ENCODE measurements around the gene FPR1. TPM values are rescaled to one million over a fixed set of nuclear protein-coding genes. Genes with fewer than 3 reads are reported as not detected.

Gene FPR1
- total RNA-seq, 1 donor from 2014 or later = not detected

GRCh38 chr19:51733742-51734522, 17.7 kb downstream of the FPR1 start:
- H3K4me1 Mint-ChIP-seq (ENCODE audit: low read depth, unreplicated experiment) = no peaks in the 10 kb centered on the region
- Histone ChIP-seq H3K27ac (ENCODE audit: low read depth, low read length) (no peak overlapping the region), H3K4me1 (ENCODE audit: insufficient read depth, low read length) (no peaks in the 10 kb centered on the region), H4K20me1 (ENCODE audit: insufficient read depth, low read length) (no peaks in the 10 kb centered on the region), H3K9ac (ENCODE audit: low read length) (no peak overlapping the region), H3K9me3 (ENCODE audit: insufficient read depth, low read depth, low read length) (no peaks in the 10 kb centered on the region), H3K79me2 (ENCODE audit: insufficient read depth, low read length) (no peaks in the 10 kb centered on the region), H3K36me3 (ENCODE audit: insufficient read depth, low read length) (no peaks in the 10 kb centered on the region), H2AFZ (ENCODE audit: low read depth, low read length) (no peak overlapping the region), H3K27me3 (ENCODE audit: insufficient read depth, low read length) (no peaks in the 10 kb centered on the region), H3K4me3 (ENCODE audit: insufficient read depth, low read depth, low read length) (no peak overlapping the region), H3K4me2 (ENCODE audit: low read length) (no peak overlapping the region)
- H3K4me3 Mint-ChIP-seq (ENCODE audit: unreplicated experiment) = no peak overlapping the region
- H3K27ac Mint-ChIP-seq (ENCODE audit: unreplicated experiment) = no peak overlapping the region
- no peak for FAIRE-seq
- peaks cover 7% of the 10 kb centered on the region for H3K27me3 Mint-ChIP-seq (ENCODE audit: low read depth, unreplicated experiment)
- H3K9me3 Mint-ChIP-seq (ENCODE audit: unreplicated experiment) = peaks cover 8% of the 10 kb centered on the region
- DNase-seq (ENCODE audit: low read depth) = no peak
- TF ChIP-seq EZH2 (IDR thresholded peaks at IDR 0.05; ENCODE audit: insufficient read depth, low read length) (no peak), CTCF (IDR thresholded peaks at IDR 0.05; ENCODE audit: insufficient read depth, low read depth, low read length) (no peak)
- H3K36me3 Mint-ChIP-seq (ENCODE audit: low read depth, unreplicated experiment) = no peaks in the 10 kb centered on the region

DNA sequence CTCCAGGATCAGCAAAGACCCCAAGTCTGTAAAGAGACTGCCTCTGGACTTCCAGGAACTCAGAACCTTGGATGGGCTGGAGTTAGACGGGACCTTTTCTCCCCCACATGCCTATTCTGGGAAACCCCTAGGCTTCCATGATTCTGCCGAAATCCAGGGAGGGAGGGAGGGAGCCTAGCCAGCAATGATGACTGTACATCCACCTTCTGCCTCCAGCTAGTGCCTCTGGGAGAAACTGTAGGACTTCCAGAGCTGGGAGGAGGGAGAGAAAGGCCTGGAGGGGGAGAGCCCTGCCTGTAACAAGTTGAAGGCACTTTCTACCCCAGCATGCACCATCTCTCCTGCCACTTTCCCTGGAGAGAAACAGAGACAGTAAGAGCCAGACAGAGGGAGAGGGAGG, 21.9 kb downstream of the FPR1 start:
- Histone ChIP-seq H3K9me3 (ENCODE audit: insufficient read depth, low read depth, low read length) (no peaks in the 10 kb centered on the region), H3K9ac (ENCODE audit: low read length) (no peak overlapping the region), H3K4me1 (ENCODE audit: insufficient read depth, low read length) (no peaks in the 10 kb centered on the region), H3K79me2 (ENCODE audit: insufficient read depth, low read length) (no peaks in the 10 kb centered on the region), H2AFZ (ENCODE audit: low read depth, low read length) (no peak overlapping the region), H4K20me1 (ENCODE audit: insufficient read depth, low read length) (no peaks in the 10 kb centered on the region), H3K27ac (ENCODE audit: low read depth, low read length) (no peak overlapping the region), H3K4me2 (ENCODE audit: low read length) (no peak overlapping the region), H3K4me3 (ENCODE audit: insufficient read depth, low read depth, low read length) (no peak overlapping the region), H3K27me3 (ENCODE audit: insufficient read depth, low read length) (no peaks in the 10 kb centered on the region), H3K36me3 (ENCODE audit: insufficient read depth, low read length) (no peaks in the 10 kb centered on the region)
- FAIRE-seq (no peak), DNase-seq (ENCODE audit: low read depth) (no peak)
- Mint-ChIP-seq H3K4me3 (ENCODE audit: unreplicated experiment) (no peak overlapping the region), H3K27ac (ENCODE audit: unreplicated experiment) (no peak overlapping the region), H3K9me3 (ENCODE audit: unreplicated experiment) (peaks cover 9% of the 10 kb centered on the region), H3K36me3 (ENCODE audit: low read depth, unreplicated experiment) (no peaks in the 10 kb centered on the region), H3K4me1 (ENCODE audit: low read depth, unreplicated experiment) (no peaks in the 10 kb centered on the region), H3K27me3 (ENCODE audit: low read depth, unreplicated experiment) (peaks cover 28% of the 10 kb centered on the region)
- TF ChIP-seq CTCF (IDR thresholded peaks at IDR 0.05; ENCODE audit: insufficient read depth, low read depth, low read length) = no peak
- TF ChIP-seq EZH2 (IDR thresholded peaks at IDR 0.05; ENCODE audit: insufficient read depth, low read length) = no peak

DNA sequence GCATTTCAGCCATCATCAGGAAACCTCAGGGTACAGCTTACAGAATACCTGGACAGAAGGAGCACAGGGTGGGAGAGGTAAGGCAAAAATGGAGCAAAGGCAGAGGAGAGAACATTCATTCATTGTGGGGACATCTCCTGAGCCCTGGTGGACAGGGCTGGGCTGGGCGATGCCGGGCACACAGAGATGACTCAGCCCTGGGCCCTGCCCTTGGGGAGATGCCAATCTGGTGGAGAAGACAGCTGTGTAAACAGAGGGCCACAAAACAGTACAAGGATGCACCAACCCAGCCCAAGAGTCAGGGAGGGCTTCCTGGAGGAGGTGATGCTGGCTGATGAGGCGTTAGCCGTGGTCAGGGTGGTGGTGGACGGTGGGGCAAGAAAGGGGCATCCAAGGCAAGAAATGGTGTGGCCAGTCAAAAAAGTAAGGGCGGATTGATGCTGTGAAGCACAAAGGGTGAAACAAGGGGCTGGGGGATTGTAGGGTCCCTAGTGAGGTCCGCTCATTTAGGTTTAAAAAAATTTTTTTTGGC, 24.3 kb downstream of the FPR1 start:
- H3K27me3 ChIP-seq (ENCODE audit: insufficient read depth, low read length) = peaks cover 4% of the 10 kb centered on the region
- H3K4me2 ChIP-seq (ENCODE audit: low read length) = no peak overlapping the region
- no peak overlapping the region for H3K9ac ChIP-seq (ENCODE audit: low read length)
- Mint-ChIP-seq H3K27me3 (ENCODE audit: low read depth, unreplicated experiment) (peaks cover 43% of the 10 kb centered on the region), H3K36me3 (ENCODE audit: low read depth, unreplicated experiment) (no peaks in the 10 kb centered on the region), H3K4me3 (ENCODE audit: unreplicated experiment) (no peak overlapping the region), H3K27ac (ENCODE audit: unreplicated experiment) (no peak overlapping the region), H3K4me1 (ENCODE audit: low read depth, unreplicated experiment) (no peaks in the 10 kb centered on the region), H3K9me3 (ENCODE audit: unreplicated experiment) (peaks cover 9% of the 10 kb centered on the region)
- no peak overlapping the region for H2AFZ ChIP-seq (ENCODE audit: low read depth, low read length)
- no peaks in the 10 kb centered on the region for H3K36me3 ChIP-seq (ENCODE audit: insufficient read depth, low read length)
- no peaks in the 10 kb centered on the region for H4K20me1 ChIP-seq (ENCODE audit: insufficient read depth, low read length)
- no peaks in the 10 kb centered on the region for H3K79me2 ChIP-seq (ENCODE audit: insufficient read depth, low read length)
- no peaks in the 10 kb centered on the region for H3K4me1 ChIP-seq (ENCODE audit: insufficient read depth, low read length)
- H3K27ac ChIP-seq (ENCODE audit: low read depth, low read length) = no peak overlapping the region
- TF ChIP-seq EZH2 (IDR thresholded peaks at IDR 0.05; ENCODE audit: insufficient read depth, low read length) (no peak), CTCF (IDR thresholded peaks at IDR 0.05; ENCODE audit: insufficient read depth, low read depth, low read length) (no peak)
- H3K9me3 ChIP-seq (ENCODE audit: insufficient read depth, low read depth, low read length) = no peaks in the 10 kb centered on the region
- FAIRE-seq (no peak), DNase-seq (ENCODE audit: low read depth) (no peak)
- H3K4me3 ChIP-seq (ENCODE audit: insufficient read depth, low read depth, low read length) = no peak overlapping the region
